ENCODE measurements around the gene KCNC1. TPM values are rescaled to one million over a fixed set of nuclear protein-coding genes. Genes with fewer than 3 reads are reported as not detected.

KCNC1 gene
- total RNA-seq, 1 experiment from 2014 or later: 0.26 TPM

GRCh38 chr11:17771415-17771814, 36.8 kb downstream of the KCNC1 start:
- Mint-ChIP-seq H3K36me3 (ENCODE audit: insufficient read depth, unreplicated experiment) (peaks cover 5% of the 10 kb centered on the region), H3K27ac (ENCODE audit: unreplicated experiment) (no peak overlapping the region), H3K4me3 (ENCODE audit: low read depth, unreplicated experiment) (no peak overlapping the region), H3K27me3 (ENCODE audit: unreplicated experiment) (peaks cover 88% of the 10 kb centered on the region), H3K4me1 (ENCODE audit: low read depth, unreplicated experiment) (no peaks in the 10 kb centered on the region), H3K9me3 (ENCODE audit: low read depth, unreplicated experiment) (no peaks in the 10 kb centered on the region)
- intact Hi-C loops (cut with micrococcal nuclease; ENCODE audit: unreplicated experiment): no loop called here
- no peak for DNase-seq
- CTCF ChIA-PET: interaction anchor here (1.0 kb wide), 1 partner anchor 135 kb away, joined by 12 read pairs; no protein-coding TSS in a partner anchor
- TF ChIP-seq, protein P1, sequence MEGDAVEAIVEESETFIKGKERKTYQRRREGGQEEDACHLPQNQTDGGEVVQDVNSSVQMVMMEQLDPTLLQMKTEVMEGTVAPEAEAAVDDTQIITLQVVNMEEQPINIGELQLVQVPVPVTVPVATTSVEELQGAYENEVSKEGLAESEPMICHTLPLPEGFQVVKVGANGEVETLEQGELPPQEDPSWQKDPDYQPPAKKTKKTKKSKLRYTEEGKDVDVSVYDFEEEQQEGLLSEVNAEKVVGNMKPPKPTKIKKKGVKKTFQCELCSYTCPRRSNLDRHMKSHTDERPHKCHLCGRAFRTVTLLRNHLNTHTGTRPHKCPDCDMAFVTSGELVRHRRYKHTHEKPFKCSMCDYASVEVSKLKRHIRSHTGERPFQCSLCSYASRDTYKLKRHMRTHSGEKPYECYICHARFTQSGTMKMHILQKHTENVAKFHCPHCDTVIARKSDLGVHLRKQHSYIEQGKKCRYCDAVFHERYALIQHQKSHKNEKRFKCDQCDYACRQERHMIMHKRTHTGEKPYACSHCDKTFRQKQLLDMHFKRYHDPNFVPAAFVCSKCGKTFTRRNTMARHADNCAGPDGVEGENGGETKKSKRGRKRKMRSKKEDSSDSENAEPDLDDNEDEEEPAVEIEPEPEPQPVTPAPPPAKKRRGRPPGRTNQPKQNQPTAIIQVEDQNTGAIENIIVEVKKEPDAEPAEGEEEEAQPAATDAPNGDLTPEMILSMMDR (IDR thresholded peaks at IDR 0.05; ENCODE audit: unreplicated experiment): no peak
- no TSS peak for BruUV-seq (replicated peaks)

DNA sequence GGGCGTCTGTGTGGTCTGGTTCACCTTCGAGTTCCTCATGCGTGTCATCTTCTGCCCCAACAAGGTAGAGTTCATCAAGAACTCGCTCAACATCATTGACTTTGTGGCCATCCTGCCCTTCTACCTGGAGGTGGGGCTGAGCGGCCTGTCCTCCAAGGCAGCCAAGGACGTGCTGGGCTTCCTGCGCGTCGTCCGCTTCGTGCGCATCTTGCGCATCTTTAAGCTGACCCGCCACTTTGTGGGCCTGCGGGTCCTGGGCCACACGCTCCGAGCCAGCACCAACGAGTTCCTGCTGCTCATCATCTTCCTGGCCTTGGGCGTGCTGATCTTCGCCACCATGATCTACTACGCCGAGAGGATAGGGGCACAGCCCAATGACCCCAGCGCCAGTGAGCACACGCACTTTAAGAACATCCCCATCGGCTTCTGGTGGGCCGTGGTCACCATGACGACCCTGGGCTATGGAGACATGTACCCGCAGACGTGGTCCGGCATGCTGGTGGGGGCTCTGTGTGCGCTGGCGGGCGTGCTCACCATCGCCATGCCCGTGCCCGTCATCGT, 37.3 kb downstream of the KCNC1 start:
- H3K36me3 Mint-ChIP-seq (ENCODE audit: insufficient read depth, unreplicated experiment): peaks cover 5% of the 10 kb centered on the region
- H3K4me1 Mint-ChIP-seq (ENCODE audit: low read depth, unreplicated experiment): no peaks in the 10 kb centered on the region
- BruUV-seq (replicated peaks): no TSS peak
- H3K27ac Mint-ChIP-seq (ENCODE audit: unreplicated experiment): no peak overlapping the region
- intact Hi-C loops (cut with micrococcal nuclease; ENCODE audit: unreplicated experiment): no loop called here
- DNase-seq: no peak
- TF ChIP-seq, protein P1 (IDR thresholded peaks at IDR 0.05; ENCODE audit: unreplicated experiment): no peak
- peaks cover 93% of the 10 kb centered on the region for H3K27me3 Mint-ChIP-seq (ENCODE audit: unreplicated experiment)
- CTCF ChIA-PET: no interaction called here
- no peak overlapping the region for H3K4me3 Mint-ChIP-seq (ENCODE audit: low read depth, unreplicated experiment)
- no peaks in the 10 kb centered on the region for H3K9me3 Mint-ChIP-seq (ENCODE audit: low read depth, unreplicated experiment)

DNA sequence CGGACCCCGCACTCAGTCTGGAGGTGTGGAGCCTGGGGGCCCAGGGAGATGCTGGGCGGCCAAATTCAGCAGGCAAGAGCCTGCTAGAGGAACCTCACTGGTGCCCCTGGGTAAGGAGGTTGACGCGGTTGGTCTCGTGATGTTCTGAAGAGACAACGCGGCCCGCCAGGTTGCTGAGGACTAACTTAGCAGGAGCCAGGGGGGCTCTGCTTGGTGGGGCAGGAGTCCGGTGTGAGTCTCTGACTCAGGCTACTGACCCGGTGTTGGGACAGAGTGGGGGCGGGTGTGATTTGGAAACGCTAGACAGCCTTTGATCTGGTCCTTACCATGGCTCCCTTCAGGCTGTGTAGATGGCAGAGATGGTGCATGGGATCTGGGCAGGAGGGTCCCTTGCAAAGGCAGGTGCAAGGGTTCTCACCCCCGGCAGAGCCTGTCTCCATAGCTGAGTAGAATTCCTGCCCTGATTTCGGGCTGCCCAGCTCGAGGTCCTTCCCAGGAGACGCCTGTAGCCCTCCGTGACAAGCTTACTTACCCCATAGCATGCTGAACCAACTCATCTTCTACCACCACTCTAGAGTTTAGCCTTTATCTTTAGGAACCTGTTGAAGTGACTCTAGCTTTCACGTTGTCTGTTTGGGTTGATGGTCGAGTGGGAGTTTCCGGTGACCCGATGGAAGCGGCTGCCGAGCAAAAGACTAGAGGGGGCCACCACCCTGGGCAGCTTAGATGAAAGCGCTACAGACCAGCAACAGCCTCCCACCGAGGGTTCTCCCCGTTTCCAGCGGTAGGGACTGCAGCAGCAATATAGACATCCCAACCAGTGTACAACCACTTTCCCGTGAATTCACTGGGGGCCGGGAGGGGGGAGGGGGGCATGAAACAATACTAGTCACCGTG, 38.4 kb downstream of the KCNC1 start:
- CTCF ChIA-PET: interaction anchor here (0.7 kb wide), 1 partner anchor 139 kb away, joined by 8 read pairs; no protein-coding TSS in a partner anchor

DNA sequence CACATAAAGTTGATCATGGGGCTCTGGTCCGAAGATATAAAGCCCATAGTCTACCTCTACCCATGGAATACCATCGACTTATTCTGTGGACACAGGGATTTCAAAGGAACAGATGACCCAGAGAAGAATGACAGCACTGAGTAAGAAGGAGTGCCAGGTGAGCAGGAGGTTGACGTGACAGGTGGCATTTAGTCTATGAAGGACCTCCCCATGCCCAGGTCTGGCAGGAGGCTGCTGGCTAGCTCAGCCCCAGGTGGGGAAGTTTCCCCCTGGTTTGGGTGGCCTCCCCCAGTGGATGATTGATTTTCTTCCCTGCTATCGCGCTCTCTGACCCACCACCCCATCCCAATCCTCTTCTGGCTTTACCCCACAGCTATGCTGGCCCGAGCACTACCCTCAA, 39.1 kb downstream of the KCNC1 start:
- no TSS peak for BruUV-seq (replicated peaks)
- Mint-ChIP-seq H3K4me3 (ENCODE audit: low read depth, unreplicated experiment) (no peak overlapping the region), H3K4me1 (ENCODE audit: low read depth, unreplicated experiment) (no peaks in the 10 kb centered on the region), H3K9me3 (ENCODE audit: low read depth, unreplicated experiment) (no peaks in the 10 kb centered on the region), H3K27ac (ENCODE audit: unreplicated experiment) (no peak overlapping the region), H3K27me3 (ENCODE audit: unreplicated experiment) (peaks cover 98% of the 10 kb centered on the region), H3K36me3 (ENCODE audit: insufficient read depth, unreplicated experiment) (peaks cover 4% of the 10 kb centered on the region)
- DNase-seq: no peak
- intact Hi-C loops (cut with micrococcal nuclease; ENCODE audit: unreplicated experiment): no loop called here
- TF ChIP-seq, protein P1 (IDR thresholded peaks at IDR 0.05; ENCODE audit: unreplicated experiment): no peak
- CTCF ChIA-PET: interaction anchor here (0.5 kb wide), 1 partner anchor 205 kb away, joined by 4 read pairs; no protein-coding TSS in a partner anchor

More for the DNA sequence above, 38.4 kb downstream of the KCNC1 start:
- no peak for DNase-seq
- H3K36me3 Mint-ChIP-seq (ENCODE audit: insufficient read depth, unreplicated experiment): peaks cover 8% of the 10 kb centered on the region
- intact Hi-C loops (cut with micrococcal nuclease; ENCODE audit: unreplicated experiment): no loop called here
- H3K27ac Mint-ChIP-seq (ENCODE audit: unreplicated experiment): no peak overlapping the region
- no peaks in the 10 kb centered on the region for H3K9me3 Mint-ChIP-seq (ENCODE audit: low read depth, unreplicated experiment)
- H3K4me3 Mint-ChIP-seq (ENCODE audit: low read depth, unreplicated experiment): no peak overlapping the region
- peaks cover 98% of the 10 kb centered on the region for H3K27me3 Mint-ChIP-seq (ENCODE audit: unreplicated experiment)
- H3K4me1 Mint-ChIP-seq (ENCODE audit: low read depth, unreplicated experiment): no peaks in the 10 kb centered on the region
- TF ChIP-seq, protein P1 (IDR thresholded peaks at IDR 0.05; ENCODE audit: unreplicated experiment): no peak
- no TSS peak for BruUV-seq (replicated peaks)

All from Calu3 (cell line).